Effector memory CD8-positive, alpha-beta T cell (primary cell): ENCODE results near the gene ARPIN.
"Not testable (repeated sequence)": the region's sequence is repeated elsewhere in the genome, so short reads cannot be mapped to it uniquely, and the experiment has no call there.

ENCODE experiments used
- ATAC-seq: fragments of 150-1000 bp; cut with Tn5 transposase; replicated peaks from 2 replicates; pipeline ENCODE4 v1.10.0; 2021; ENCODE audit warnings: mild to moderate bottlenecking, moderate library complexity
- DNase-seq, 3 experiments: peaks; one replicate each; pipeline ENCODE4 v3.0.0; 2021
- H3K27ac Mint-ChIP-seq, 2 donors: one replicate each; pipeline ENCODE4 v1.8.0; 2022; ENCODE audit warnings: mild to moderate bottlenecking in 2 of 2, mixed read lengths in 2 of 2, moderate library complexity in 2 of 2
- H3K27me3 Mint-ChIP-seq, 2 donors: one replicate each; pipeline ENCODE4 v1.8.0; 2022; ENCODE audit warnings: mixed read lengths in 2 of 2
- H3K36me3 Mint-ChIP-seq: one replicate; pipeline ENCODE4 v1.8.0; 2022; ENCODE audit warnings: mild to moderate bottlenecking, moderate library complexity, mixed read lengths; ENCODE audit not compliant: insufficient read depth
- H3K4me1 Mint-ChIP-seq, 2 donors: one replicate each; pipeline ENCODE4 v1.8.0; 2022; ENCODE audit warnings: low read depth in 2 of 2, mixed read lengths in 2 of 2
- H3K4me3 Mint-ChIP-seq, 2 donors: one replicate each; pipeline ENCODE4 v1.8.0; 2022; ENCODE audit warnings: mild to moderate bottlenecking in 2 of 2, mixed read lengths in 2 of 2, moderate library complexity in 2 of 2
- H3K9me3 Mint-ChIP-seq, 2 donors: one replicate each; pipeline ENCODE4 v1.8.0; 2022; ENCODE audit warnings: mixed read lengths in 2 of 2

ARPIN gene

DNA sequence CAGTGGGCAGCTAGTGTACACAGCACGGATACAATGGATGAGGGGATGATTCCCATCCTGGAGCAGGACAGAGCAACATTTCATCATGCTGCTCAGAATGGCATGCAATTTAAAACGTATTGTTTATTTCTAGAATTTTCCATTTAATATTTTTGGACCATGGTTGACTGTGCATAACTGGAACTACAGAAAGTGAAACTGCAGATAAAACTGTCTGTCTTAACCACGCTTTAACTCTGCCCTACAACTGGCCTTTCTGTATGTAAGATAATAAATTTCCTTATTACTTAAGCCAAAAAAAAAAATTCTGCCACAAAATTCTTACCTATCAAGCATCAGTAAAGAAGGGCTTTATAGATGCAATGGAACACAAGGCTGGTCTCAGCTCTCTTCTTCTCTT is 52.3 kb downstream of the ARPIN start:
- no peak for DNase-seq
- ATAC-seq, result no peak
- no peak overlapping the region for H3K27ac Mint-ChIP-seq
- peaks cover 0 to 4% of the 10 kb centered on the region in 2 donors for H3K4me1 Mint-ChIP-seq
- no peak overlapping the region for H3K4me3 Mint-ChIP-seq
- peaks cover 26% of the 10 kb centered on the region for H3K36me3 Mint-ChIP-seq
- H3K9me3 Mint-ChIP-seq, result no peaks in the 10 kb centered on the region
- no peaks in the 10 kb centered on the region for H3K27me3 Mint-ChIP-seq

DNA sequence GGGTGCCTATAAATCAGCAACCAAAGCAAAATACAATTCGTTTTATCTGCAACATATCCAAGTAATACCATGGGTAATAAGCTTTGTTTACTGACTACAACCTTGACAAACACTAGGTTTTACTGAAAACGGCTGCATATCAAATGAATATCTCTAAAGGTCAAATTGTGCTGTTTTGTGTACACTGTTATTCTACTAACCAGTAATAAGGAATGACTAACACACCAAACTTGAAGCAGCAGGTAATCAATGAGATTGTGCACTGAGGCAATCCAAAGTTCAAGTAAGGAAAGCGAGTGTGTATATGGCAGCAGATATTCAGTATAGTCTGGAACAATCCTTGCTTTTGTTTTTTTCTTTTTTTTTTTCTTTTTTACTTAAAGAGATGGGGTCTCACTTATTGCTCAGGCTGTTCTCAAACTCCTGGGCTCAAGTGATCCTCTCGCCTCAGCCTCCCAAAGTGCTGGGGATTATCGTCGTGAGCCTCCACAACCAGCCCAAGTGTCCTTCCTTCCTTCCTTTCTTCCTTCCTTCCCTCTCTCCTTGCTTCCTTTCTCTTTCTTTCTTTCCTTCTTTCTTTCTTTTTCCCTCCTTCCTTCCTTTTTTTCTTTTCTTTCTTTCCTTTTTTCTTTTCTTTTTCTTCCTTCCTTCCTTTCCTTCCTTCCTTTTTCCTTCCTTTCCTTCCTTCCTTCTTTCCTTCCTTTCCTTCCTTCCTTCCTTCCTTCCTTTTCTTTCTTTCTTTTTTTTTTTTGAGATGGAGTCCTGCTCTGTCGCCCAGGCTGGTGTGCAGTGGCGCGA is 53.9 kb downstream of the ARPIN start:
- Mint-ChIP-seq H3K36me3 (peaks cover 21% of the 10 kb centered on the region), H3K27ac (no peak overlapping the region), H3K9me3 (no peaks in the 10 kb centered on the region), H3K27me3 (no peaks in the 10 kb centered on the region), H3K4me3 (no peak overlapping the region), H3K4me1 (peaks cover 0 to 4% of the 10 kb centered on the region in 2 donors)
- ATAC-seq (no peak), DNase-seq (no peak)

GRCh38 chr15:89857673-89858072 is 55.1 kb downstream of the ARPIN start:
- Mint-ChIP-seq H3K9me3 (no peaks in the 10 kb centered on the region), H3K4me1 (peaks cover 0 to 4% of the 10 kb centered on the region in 2 donors), H3K4me3 (no peak overlapping the region), H3K27me3 (no peaks in the 10 kb centered on the region), H3K27ac (no peak overlapping the region), H3K36me3 (peaks cover 21% of the 10 kb centered on the region)
- no peak for ATAC-seq
- no peak for DNase-seq

GRCh38 chr15:89855948-89856347 is 56.8 kb downstream of the ARPIN start:
- Mint-ChIP-seq H3K4me1 (peaks cover 0 to 4% of the 10 kb centered on the region in 2 donors), H3K4me3 (no peak overlapping the region), H3K36me3 (peaks cover 18% of the 10 kb centered on the region), H3K9me3 (no peaks in the 10 kb centered on the region), H3K27ac (peak overlapping the region in 1 of 2 donors; percentile 8), H3K27me3 (no peaks in the 10 kb centered on the region)
- ATAC-seq, result no peak
- DNase-seq, result no peak

GRCh38 chr15:89854863-89855262 is 57.9 kb downstream of the ARPIN start:
- not testable (repeated sequence) for H3K27ac Mint-ChIP-seq, H3K27me3 Mint-ChIP-seq, ATAC-seq, H3K4me3 Mint-ChIP-seq, H3K9me3 Mint-ChIP-seq, DNase-seq, H3K4me1 Mint-ChIP-seq
- peaks cover 15% of the 10 kb centered on the region for H3K36me3 Mint-ChIP-seq

DNA sequence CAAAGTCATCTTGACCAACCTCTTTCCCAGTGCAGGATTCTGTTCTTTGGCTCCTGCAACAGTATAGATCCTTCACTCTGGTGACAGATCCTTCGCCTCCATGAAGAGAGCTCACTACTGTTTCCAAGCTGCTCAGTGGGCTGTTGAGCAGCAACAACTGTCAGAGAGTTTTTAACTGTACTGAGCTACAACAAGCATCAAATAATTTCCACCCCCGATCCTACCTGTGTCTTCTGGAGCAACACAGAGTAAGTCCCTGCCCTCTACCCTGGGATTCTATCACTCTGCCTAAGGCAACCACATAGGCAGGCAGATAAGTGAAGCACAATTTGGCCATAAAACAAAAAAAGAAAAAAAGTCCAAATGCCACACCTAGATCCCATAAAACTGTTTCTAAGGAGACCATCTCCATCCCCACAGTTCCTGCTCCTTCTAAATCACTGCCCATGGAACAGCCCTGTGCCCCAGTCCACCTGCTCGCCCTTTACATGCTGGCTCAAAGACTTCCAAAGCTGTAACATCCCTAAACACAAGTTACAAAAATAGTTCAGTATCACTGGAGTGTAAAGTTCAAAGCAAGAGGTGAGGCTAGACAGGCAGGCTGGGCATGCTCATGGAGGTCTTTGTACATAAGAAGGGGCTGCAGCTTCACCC is 60.3 kb downstream of the ARPIN start:
- no peaks in the 10 kb centered on the region for H3K9me3 Mint-ChIP-seq

GRCh38 chr15:89851673-89852341 is 60.9 kb downstream of the ARPIN start:
- DNase-seq (no peak), ATAC-seq (no peak)
- no peaks in the 10 kb centered on the region for H3K9me3 Mint-ChIP-seq
- peaks cover 16% of the 10 kb centered on the region for H3K36me3 Mint-ChIP-seq
- H3K4me1 Mint-ChIP-seq, result no peaks in the 10 kb centered on the region
- no peak overlapping the region for H3K4me3 Mint-ChIP-seq
- H3K27me3 Mint-ChIP-seq, result no peaks in the 10 kb centered on the region
- H3K27ac Mint-ChIP-seq, result no peak overlapping the region

More for the DNA sequence above, 60.3 kb downstream of the ARPIN start:
- Mint-ChIP-seq H3K4me1 (no peaks in the 10 kb centered on the region), H3K27ac (no peak overlapping the region), H3K36me3 (peaks cover 16% of the 10 kb centered on the region), H3K4me3 (no peak overlapping the region), H3K27me3 (no peaks in the 10 kb centered on the region)
- ATAC-seq (no peak), DNase-seq (no peak)

GRCh38 chr15:89848970-89849292 is 63.8 kb downstream of the ARPIN start:
- H3K36me3 Mint-ChIP-seq, result peaks cover 14% of the 10 kb centered on the region

DNA sequence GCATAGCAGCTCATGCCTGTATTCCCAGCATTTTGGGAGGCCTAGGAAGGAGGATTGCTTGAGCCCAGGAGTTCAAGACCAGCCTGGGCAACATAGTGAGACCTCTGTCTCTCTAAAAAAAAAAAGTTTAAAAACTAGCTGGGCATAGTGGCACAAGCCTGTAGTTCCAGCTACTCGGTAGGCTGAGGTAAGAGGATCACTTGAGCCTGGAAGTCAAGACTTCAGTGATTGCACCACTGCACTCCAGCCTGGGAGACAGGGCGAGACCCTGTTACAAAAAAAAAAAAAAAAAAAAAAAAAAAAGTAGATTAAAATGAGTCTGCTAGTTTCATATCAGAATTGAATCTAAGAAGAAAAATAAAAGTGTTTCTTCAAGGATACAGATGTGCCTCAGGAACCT is 65.7 kb downstream of the ARPIN start:
- H3K36me3 Mint-ChIP-seq, result peaks cover 14% of the 10 kb centered on the region
- no peaks in the 10 kb centered on the region for H3K27me3 Mint-ChIP-seq
- H3K27ac Mint-ChIP-seq, result no peak overlapping the region
- H3K9me3 Mint-ChIP-seq, result no peaks in the 10 kb centered on the region
- DNase-seq, result no peak
- no peaks in the 10 kb centered on the region for H3K4me1 Mint-ChIP-seq
- ATAC-seq, result no peak
- no peak overlapping the region for H3K4me3 Mint-ChIP-seq

More at GRCh38 chr15:89848970-89849292, 63.8 kb downstream of the ARPIN start:
- Mint-ChIP-seq H3K4me1 (no peaks in the 10 kb centered on the region), H3K27ac (no peak overlapping the region), H3K9me3 (no peaks in the 10 kb centered on the region), H3K4me3 (no peak overlapping the region), H3K27me3 (no peaks in the 10 kb centered on the region)
- DNase-seq, result no peak
- ATAC-seq, result no peak

- no peak for DNase-seq
- no peak for ATAC-seq
- Mint-ChIP-seq H3K36me3 (peaks cover 14% of the 10 kb centered on the region), H3K9me3 (no peaks in the 10 kb centered on the region), H3K4me1 (no peaks in the 10 kb centered on the region), H3K27ac (peak overlapping the region in 1 of 2 donors; percentile 61), H3K27me3 (no peaks in the 10 kb centered on the region), H3K4me3 (no peak overlapping the region)
These were observed 67.4 kb downstream of the ARPIN start for GRCh38 chr15:89845305-89845893.
